HG03378 (cell line): ENCODE measurements around the gene PHF5A.

ENCODE experiments used
- ATAC-seq: cut with Tn5 transposase; IDR thresholded peaks from one replicate; pipeline ENCODE4 v1.9.1; 2021; ENCODE audit warnings: mild to moderate bottlenecking, moderate library complexity; ENCODE audit not compliant: unreplicated experiment

PHF5A gene

DNA sequence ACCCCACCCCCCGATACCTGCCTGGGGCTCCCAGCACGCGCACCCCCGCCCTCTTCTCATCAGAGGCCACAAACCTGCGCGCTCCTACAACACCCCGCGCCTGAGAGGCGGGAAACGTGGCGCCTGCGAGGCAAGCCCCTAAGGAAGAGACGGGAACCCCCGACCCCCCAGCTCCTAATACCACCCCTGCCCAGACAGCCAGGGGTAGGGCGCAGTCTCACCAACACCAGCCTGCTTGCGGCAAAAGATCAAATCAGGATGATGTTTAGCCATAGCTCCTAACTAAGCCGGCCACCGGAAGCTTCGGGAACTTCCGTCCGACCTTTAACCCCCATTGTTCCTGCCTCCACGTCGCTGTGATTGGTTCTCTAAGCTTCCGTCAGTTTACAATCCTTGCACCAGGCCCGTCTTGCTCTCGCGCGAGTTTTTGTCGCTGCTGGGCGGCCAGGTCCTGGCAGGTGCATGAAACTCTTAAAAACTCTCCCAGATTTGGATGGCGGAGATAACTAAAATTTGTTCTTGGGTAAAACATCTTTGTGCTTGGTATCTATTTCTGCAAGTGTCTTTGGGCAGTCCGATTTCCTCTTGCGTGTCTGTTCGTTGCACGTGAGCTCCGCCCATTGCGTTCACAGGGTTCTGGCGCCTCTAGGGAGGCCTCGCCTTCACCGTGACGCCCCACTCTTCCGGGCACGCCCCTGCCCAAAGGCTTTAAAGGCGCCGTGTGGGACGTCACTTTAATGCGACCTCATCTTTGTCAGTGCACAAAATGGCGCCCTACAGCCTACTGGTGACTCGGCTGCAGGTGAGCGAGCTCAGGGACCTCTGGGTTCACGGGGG is at the start of gene PHF5A, which contains the start of gene ACO2:
Gene PHF5A (minus strand): TSS at position 312 of the 837 bp plus-strand sequence. CDS start 39 bp downstream, at position 273.
Gene ACO2 (plus strand): TSS at position 737 of the 837 bp plus-strand sequence. CDS start 30 bp downstream, at position 767.
- ATAC-seq: peak; percentile 79

- ATAC-seq: no peak
These were observed 49.5 kb upstream of the PHF5A start for GRCh38 chr22:41518048-41518347.

DNA sequence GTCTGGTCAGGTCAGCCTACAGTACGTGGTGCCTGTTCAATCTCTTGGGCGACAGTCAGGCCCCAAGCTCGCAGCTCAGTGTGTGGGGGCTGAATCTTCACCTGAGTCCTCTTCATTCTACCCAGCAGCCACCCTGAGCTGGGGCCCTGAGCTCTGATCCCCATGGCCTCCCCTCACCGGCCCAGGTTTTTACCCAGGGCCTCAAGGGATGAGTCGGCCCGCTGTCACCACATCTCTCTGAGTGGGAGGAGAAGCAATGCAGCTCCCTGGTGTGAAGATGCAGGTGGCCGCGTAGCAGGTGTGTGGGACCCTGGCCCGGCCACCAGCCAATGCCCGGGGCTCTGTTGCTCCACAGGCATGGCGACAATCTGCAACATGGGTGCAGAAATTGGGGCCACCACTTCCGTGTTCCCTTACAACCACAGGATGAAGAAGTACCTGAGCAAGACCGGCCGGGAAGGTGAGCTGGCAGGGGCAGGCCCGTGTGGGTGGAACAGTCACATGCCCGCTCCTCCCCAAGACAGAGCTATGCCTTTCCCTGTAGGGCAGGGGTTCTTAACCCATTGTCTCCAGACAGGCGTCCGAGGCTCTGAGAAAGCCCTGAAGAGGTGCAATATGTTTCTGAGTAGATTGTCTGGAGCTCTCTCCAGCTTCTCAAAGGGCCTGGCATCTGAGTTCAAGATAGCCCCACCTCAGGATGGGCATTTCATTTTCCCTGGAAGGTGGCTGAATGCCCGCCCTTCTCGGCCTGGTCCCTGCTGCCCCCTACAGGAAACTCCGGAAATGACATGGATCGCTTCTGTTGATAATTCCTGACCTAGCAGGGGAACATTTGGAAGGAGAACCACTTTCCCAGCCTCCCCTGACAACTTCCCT is 48.9 kb upstream of the PHF5A start:
- ATAC-seq: no peak

- no peak for ATAC-seq
These were observed 48.0 kb upstream of the PHF5A start for GRCh38 chr22:41516462-41516861.

DNA sequence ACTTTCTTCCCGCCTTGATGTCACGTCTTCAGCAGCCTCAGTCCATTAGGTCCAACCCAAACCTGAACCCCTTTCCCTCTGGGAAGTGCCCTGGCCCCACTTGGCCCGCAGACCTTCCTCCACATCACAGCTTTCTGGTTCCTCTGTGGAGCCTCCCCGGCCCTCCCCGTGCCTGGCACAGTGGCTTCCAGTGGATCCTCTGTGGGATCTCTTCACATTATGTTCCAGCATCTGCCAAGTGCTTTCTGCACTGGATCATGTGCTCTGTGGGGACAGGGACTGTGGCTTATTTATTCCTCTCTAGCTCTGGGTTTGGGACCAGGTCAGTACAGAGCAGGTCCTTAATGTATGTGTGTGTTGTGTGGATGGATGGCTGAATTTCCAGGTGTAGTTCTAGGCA is 44.9 kb upstream of the PHF5A start:
- no peak for ATAC-seq

DNA sequence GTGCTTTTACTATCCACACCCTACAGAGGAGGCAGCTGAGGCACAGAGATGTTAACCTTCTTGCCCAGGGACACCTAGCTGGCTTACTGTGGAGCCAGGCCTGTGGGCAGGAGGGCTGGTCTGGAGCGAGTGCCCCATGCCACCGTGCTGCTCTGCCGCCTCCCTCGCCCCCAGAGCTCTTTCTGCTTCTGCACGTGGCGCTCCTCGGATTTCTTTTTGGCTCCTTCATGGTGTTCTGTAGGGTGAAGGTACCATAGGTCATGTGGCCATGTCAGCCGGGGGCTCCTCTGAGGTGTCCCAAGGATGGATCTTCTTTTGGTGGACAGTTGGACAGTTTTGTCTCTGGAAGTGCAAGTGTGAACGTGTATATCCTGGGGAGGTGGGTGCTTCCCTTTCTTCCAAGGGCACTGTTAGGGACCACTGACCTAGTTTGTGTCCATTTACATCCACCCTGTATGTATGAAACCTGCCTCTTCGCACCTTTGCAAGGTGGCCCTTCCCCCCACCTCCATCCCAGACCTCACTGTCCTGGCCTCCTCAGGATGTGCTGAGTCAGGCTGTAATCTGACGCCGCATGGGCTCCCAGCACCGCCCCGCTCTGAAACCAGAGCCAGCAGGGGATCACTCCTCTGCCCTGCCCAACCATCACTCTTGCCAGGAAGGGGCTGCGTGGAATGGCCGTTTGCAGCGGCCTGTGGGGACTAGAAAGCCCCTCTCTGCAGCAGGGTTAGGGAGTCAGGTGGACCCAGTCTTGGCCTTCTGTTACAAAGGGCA is 44.1 kb upstream of the PHF5A start:
- ATAC-seq: no peak

DNA sequence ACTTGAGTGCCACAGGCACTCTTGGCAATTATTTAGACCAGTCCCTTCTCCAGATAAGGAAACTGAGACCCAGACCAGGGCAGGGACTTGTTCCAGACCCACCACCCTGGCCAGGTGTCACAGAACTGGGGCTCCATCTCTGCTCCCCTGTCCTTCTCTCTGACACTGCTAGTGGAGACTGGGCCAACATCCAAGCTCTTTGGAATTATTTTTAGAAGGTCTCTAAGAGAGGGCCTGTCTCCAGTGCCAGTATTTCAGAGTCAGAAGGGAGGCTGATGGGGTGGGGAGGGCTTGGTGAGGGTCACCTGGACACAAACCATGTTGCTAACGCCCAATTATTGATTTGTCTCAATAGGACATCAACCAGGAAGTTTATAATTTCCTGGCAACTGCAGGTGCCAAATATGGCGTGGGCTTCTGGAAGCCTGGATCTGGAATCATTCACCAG is 43.1 kb upstream of the PHF5A start:
- no peak for ATAC-seq

GRCh38 chr22:41508770-41509170 is 40.3 kb upstream of the PHF5A start:
- ATAC-seq: no peak

DNA sequence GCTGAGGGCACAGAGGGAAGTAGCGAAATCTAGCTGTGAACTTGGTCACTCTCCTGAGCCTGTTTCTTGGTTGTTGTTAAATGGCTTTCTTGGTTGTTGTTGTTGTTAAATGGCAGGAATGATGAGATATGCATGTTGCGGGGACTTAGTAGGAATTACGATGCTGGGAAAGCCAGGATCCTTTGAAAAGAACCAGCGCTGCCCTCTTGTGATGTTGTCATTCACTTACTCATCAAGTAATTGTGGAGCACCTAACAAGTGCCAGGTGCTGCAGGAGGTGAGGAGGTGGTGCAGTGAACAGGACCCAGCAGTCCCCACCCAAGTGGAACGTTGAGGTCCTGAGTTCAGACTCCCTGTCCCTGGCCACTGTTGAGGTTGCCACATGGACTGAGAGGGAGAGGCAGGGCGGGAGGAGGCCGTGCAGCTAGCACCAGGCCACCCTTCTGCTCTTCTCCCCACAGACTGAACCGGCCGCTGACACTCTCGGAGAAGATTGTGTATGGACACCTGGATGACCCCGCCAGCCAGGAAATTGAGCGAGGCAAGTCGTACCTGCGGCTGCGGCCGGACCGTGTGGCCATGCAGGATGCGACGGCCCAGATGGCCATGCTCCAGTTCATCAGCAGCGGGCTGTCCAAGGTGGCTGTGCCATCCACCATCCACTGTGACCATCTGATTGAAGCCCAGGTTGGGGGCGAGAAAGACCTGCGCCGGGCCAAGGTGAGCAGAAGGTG is 39.0 kb upstream of the PHF5A start:
- ATAC-seq: no peak

- ATAC-seq: no peak
These were observed 37.2 kb upstream of the PHF5A start for GRCh38 chr22:41505511-41506220.

- ATAC-seq: no peak
These were observed 36.3 kb upstream of the PHF5A start for GRCh38 chr22:41504816-41505215.

DNA sequence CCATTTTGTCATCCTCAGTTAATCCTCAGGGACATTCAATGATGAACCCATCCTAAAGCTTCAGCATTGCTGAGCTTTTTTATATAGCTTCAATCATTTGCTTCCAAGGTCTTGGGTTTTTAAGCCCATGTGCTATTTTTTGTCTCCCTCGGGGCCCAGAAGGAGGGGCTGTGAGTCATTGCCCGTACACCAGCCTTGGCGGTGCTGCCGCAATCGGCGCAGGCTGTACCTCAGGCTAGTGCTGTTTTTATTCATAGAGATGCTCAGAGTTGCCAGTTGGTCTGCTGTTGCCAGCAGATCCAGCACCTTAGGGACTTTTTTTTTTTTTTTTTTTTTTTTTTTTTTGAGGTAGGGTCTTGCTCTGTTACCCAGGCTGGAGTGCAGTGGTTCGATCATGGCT is 35.9 kb upstream of the PHF5A start:
- ATAC-seq: no peak

- no peak for ATAC-seq
These were observed 32.7 kb upstream of the PHF5A start for GRCh38 chr22:41501209-41501608.

DNA sequence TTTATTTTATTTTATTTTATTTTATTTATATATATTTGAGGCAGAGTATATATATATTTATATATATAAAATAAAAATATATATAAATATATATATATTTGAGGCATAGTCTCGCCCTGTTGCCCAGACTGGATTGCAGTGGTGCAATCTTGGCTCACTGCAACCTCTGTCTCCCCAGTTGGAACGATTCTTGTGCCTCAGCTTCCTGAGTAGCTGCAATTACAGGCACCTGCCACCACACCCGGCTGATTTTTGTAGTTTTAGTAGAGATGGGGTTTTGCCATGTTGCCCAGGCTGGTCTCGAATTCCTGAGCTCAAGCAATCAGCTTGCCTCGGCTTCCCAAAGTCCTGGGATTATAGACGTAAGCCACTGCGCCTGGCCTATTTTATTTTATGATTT is 31.8 kb upstream of the PHF5A start:
- ATAC-seq: no peak

- no peak for ATAC-seq
These were observed 31.3 kb upstream of the PHF5A start for GRCh38 chr22:41499624-41500280.

GRCh38 chr22:41498303-41498835 is 29.9 kb upstream of the PHF5A start:
- ATAC-seq: no peak

DNA sequence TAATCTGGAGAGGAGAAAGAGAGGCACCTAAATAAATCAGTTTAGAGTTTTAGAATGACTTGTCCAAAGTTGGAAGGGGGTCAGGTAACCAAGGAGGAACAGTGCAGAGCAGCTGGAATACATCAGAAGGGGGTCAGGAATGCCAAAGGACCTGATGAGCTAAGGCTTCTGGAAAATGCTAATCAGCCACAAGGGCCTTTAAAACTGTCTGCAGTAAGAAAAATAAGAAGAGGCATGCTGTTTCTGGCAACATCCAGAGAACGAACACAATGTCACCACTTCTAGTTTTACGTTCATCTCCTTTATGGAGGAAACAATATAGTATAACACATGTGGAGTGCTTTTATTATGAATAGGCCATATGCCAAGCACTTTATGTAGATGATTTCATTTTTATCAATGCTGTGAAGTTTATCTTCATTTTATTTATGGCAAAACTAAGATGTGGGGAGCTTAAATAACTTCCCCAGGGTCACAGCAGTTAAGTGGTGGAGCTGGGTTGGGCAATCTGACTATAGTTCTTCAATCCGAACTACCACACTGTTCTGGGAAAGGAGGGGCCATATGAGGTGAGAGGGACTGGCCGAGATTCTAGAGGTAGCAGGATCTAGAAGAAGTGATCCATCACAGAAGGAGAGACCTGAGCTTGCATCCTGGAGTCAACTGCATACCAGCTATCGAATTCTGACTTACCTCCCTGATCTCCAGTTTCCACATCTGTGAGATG is 23.0 kb upstream of the PHF5A start:
- no peak for ATAC-seq

- ATAC-seq: no peak
These were observed 20.3 kb upstream of the PHF5A start for GRCh38 chr22:41488596-41489385.
